ENCODE measurements around the gene ENO3.

The ENO3 gene

GRCh38 chr17:4974115-4974670 is 23.3 kb downstream of the ENO3 start:
- no peak for DNase-seq

GRCh38 chr17:4978726-4979125 is 27.8 kb downstream of the ENO3 start:
- no peak for DNase-seq

- peak in 2 of 5 experiments; percentile 26 to 79 for DNase-seq
Observed at GRCh38 chr17:4980644-4981216, 29.8 kb downstream of the ENO3 start.

GRCh38 chr17:4982305-4982704 is 31.4 kb downstream of the ENO3 start:
- no peak for DNase-seq

- no peak for DNase-seq
Observed at GRCh38 chr17:4986403-4986802, 35.5 kb downstream of the ENO3 start.

GRCh38 chr17:4986951-4987766 is 36.2 kb downstream of the ENO3 start, which contains the start of gene CAMTA2:
Gene CAMTA2, minus strand, starts transcription at chr17:4987675. Its CDS starts 1,453 bp downstream, at chr17:4986222.
- peak; percentile 69 to 88 (median 84) for DNase-seq

- DNase-seq, result no peak
Observed at GRCh38 chr17:4987767-4988567, 37.0 kb downstream of the ENO3 start.

GRCh38 chr17:4994081-4994595 is 43.2 kb downstream of the ENO3 start:
- no peak for DNase-seq

- peak; percentile 83 to 91 (median 86) for DNase-seq
Observed at GRCh38 chr17:4997302-4998026, 46.5 kb downstream of the ENO3 start, which contains the start of the genes INCA1 and KIF1C. Gene INCA1, minus strand, starts transcription at chr17:4997522. Its CDS starts 3,085 bp downstream, at chr17:4994437. Gene KIF1C, plus strand, starts transcription at chr17:4997950. Its CDS starts 2,297 bp downstream, at chr17:5000247.

- DNase-seq, result no peak
Observed at GRCh38 chr17:4998027-4998731, 47.3 kb downstream of the ENO3 start.

- no peak for DNase-seq
Observed at GRCh38 chr17:4998732-4999429, 48.0 kb downstream of the ENO3 start.

GRCh38 chr17:4999430-5000093 is 48.6 kb downstream of the ENO3 start:
- DNase-seq, result no peak

- DNase-seq, result no peak
Observed at GRCh38 chr17:5000237-5000639, 49.3 kb downstream of the ENO3 start.

GRCh38 chr17:5002121-5002788 is 51.3 kb downstream of the ENO3 start:
- no peak for DNase-seq

GRCh38 chr17:5003214-5003867 is 52.4 kb downstream of the ENO3 start:
- DNase-seq, result no peak

All from T-helper 2 cell (primary cell).